PFSK-1 (cell line): ENCODE measurements around the gene RNF217.

Source experiments
- POLR2AphosphoS5 ChIP-seq: IDR thresholded peaks from 2 replicates; pipeline ENCODE4 v1.6.1; 2012; ENCODE audit warnings: low read depth, mild to moderate bottlenecking, control low read depth, low read length, moderate library complexity
- REST ChIP-seq, 2 experiments: IDR thresholded peaks; 2 replicates each; pipeline versions ENCODE4 v1.6.1 to v1.8.0; 2011 to 2012; ENCODE audit warnings: low read depth in 2 of 2, low read length in 2 of 2, control low read depth in 1 of 2, inconsistent platforms in 1 of 2, mild to moderate bottlenecking in 1 of 2, moderate library complexity in 1 of 2; ENCODE audit not compliant: insufficient read depth in 1 of 2
- TAF1 ChIP-seq: IDR thresholded peaks from 2 replicates; pipeline ENCODE4 v1.6.1; 2012; ENCODE audit warnings: low read length, control low read depth, borderline replicate concordance; ENCODE audit not compliant: insufficient read depth

GRCh38 chr6:125095580-125096301 lies 133.5 kb downstream of the RNF217 start:
- TF ChIP-seq POLR2AphosphoS5 (no peak), REST (IDR thresholded peaks at IDR 0.05; ENCODE audit: insufficient read depth in 1 of 2, low read depth in 2 of 2, low read length in 2 of 2) (no peak), TAF1 (no peak)
